ENCODE measurements around the gene TIMP4.

The TIMP4 gene

GRCh38 chr3:12196684-12197083, 38.0 kb upstream of the TIMP4 start:
- no peak for TF ChIP-seq REST (IDR thresholded peaks at IDR 0.05; ENCODE audit: low read depth)
- no peak for TF ChIP-seq TCF12 (IDR thresholded peaks at IDR 0.05; ENCODE audit: low read depth)

- TF ChIP-seq TCF12 (IDR thresholded peaks at IDR 0.05; ENCODE audit: low read depth) (no peak), EGR1 (IDR thresholded peaks at IDR 0.05) (no peak), REST (IDR thresholded peaks at IDR 0.05; ENCODE audit: low read depth) (no peak), TAF1 (IDR thresholded peaks at IDR 0.05; ENCODE audit: low read depth) (no peak), ZBTB7A (IDR thresholded peaks at IDR 0.05; ENCODE audit: low read depth) (no peak), EP300 (IDR thresholded peaks at IDR 0.05; ENCODE audit: borderline replicate concordance) (no peak), RAD21 (IDR thresholded peaks at IDR 0.05; ENCODE audit: low read depth) (no peak), NFIC (IDR thresholded peaks at IDR 0.05) (no peak), CREB1 (IDR thresholded peaks at IDR 0.05; ENCODE audit: low read depth) (no peak)
These were observed 36.5 kb upstream of the TIMP4 start for GRCh38 chr3:12195231-12195630.

GRCh38 chr3:12194669-12195161, 36.0 kb upstream of the TIMP4 start:
- TF ChIP-seq EGR1 (IDR thresholded peaks at IDR 0.05) (no peak), TCF12 (IDR thresholded peaks at IDR 0.05; ENCODE audit: low read depth) (no peak), TAF1 (IDR thresholded peaks at IDR 0.05; ENCODE audit: low read depth) (no peak), USF1 (IDR thresholded peaks at IDR 0.05) (no peak), MAX (IDR thresholded peaks at IDR 0.05) (no peak), RAD21 (IDR thresholded peaks at IDR 0.05; ENCODE audit: low read depth) (peak; percentile 32; the same call in 1 of the 2 replicates)

GRCh38 chr3:12194209-12194608, 35.5 kb upstream of the TIMP4 start:
- no peak for TF ChIP-seq TAF1 (IDR thresholded peaks at IDR 0.05; ENCODE audit: low read depth)
- TF ChIP-seq TEAD4 (IDR thresholded peaks at IDR 0.05): peak; percentile 48; the same call in 1 of the 2 replicates
- TF ChIP-seq REST (IDR thresholded peaks at IDR 0.05; ENCODE audit: low read depth): no peak
- TF ChIP-seq CEBPB (IDR thresholded peaks at IDR 0.05): 0 out of 2 replicates have a peak, but pooled peaks have one; percentile 22
- TF ChIP-seq YY1 (IDR thresholded peaks at IDR 0.05; ENCODE audit: low read depth): no peak
- TF ChIP-seq EP300 (IDR thresholded peaks at IDR 0.05; ENCODE audit: borderline replicate concordance): no peak; the same call in 1 of the 2 replicates
- TF ChIP-seq FOXM1 (IDR thresholded peaks at IDR 0.05; ENCODE audit: borderline replicate concordance, low read depth): peak; percentile 36; the same call in 1 of the 2 replicates
- TF ChIP-seq ZBTB7A (IDR thresholded peaks at IDR 0.05; ENCODE audit: low read depth): no peak
- TF ChIP-seq EGR1 (IDR thresholded peaks at IDR 0.05): no peak
- no peak for TF ChIP-seq CREB1 (IDR thresholded peaks at IDR 0.05; ENCODE audit: low read depth)
- TF ChIP-seq TCF12 (IDR thresholded peaks at IDR 0.05; ENCODE audit: low read depth): 0 out of 2 replicates have a peak, but pooled peaks have one; percentile 16
- TF ChIP-seq MAX (IDR thresholded peaks at IDR 0.05): 0 out of 2 replicates have a peak, but pooled peaks have one; percentile 14

GRCh38 chr3:12193485-12194165, 34.9 kb upstream of the TIMP4 start:
- 0 out of 2 replicates have a peak, but pooled peaks have one; percentile 10 for TF ChIP-seq EP300 (IDR thresholded peaks at IDR 0.05; ENCODE audit: borderline replicate concordance)
- TF ChIP-seq TEAD4 (IDR thresholded peaks at IDR 0.05): 0 out of 2 replicates have a peak, but pooled peaks have one; percentile 21
- TF ChIP-seq CREB1 (IDR thresholded peaks at IDR 0.05; ENCODE audit: low read depth): no peak

All from Ishikawa (cell line).